Testis (tissue), 3 donors: ENCODE measurements around the gene C3orf85. TPM values are rescaled to one million over a fixed set of nuclear protein-coding genes. Genes with fewer than 3 reads are reported as not detected.

Experiments
- DNase-seq: peaks from one replicate; pipeline ENCODE4 v3.0.0-alpha.2; 2019
- H3K27ac ChIP-seq, 2 donors: fragments of 200-600 bp; sonication (generic); one replicate each; pipeline ENCODE4 v1.5.1; 2019
- H3K27me3 ChIP-seq: fragments of 200-600 bp; sonication (generic); one replicate; pipeline ENCODE4 v1.5.1; 2019
- H3K36me3 ChIP-seq: fragments of 200-600 bp; sonication (generic); one replicate; pipeline ENCODE4 v1.5.1; 2017; ENCODE audit warnings: low read depth; ENCODE audit errors: missing control alignments
- H3K4me1 ChIP-seq: fragments of 200-600 bp; sonication (generic); one replicate; pipeline ENCODE4 v1.5.1; 2019
- H3K4me3 ChIP-seq, 2 donors: fragments of 200-600 bp; sonication (generic); one replicate each; pipeline ENCODE4 v1.5.1; 2017 to 2019
- H3K9me3 ChIP-seq: fragments of 200-600 bp; sonication (generic); one replicate; pipeline ENCODE4 v1.5.1; 2017
- POLR2A ChIP-seq: fragments of 450-650 bp; IDR thresholded peaks from one replicate; pipeline ENCODE4 v1.6.1; 2017; ENCODE audit warnings: antibody characterized with exemption, mild to moderate bottlenecking, moderate library complexity
- WGBS, 2 donors: methylation state at CpG; one replicate each; pipeline ENCODE4 v1.1.5; 2018; 5-methylcytosine and 5-hydroxymethylcytosine counted together
- intact Hi-C: fragments of 100-400 bp; cut with DNase I; formaldehyde crosslinking; loops from one replicate; pipeline ENCODE4 v1.15.1; 2023; ENCODE audit warnings: low total_unique reads
- polyA plus RNA-seq: library from polyadenylated mRNA; stranded (reverse); fragments of 350-450 nt; fragmentation: Illumina TruSeq; extraction: RNeasy Lipid Tissue Mini Kit (QIAGEN cat#74804); gene quantifications from one replicate; pipeline ENCODE4 v1.2.3, GENCODE V29; 2014; ENCODE audit warnings: low read depth, low replicate concordance; ENCODE audit not compliant: insufficient read depth
- total RNA-seq, 2 donors: library from RNA; depleted of rRNA; stranded (reverse); fragments of >200 nt; gene quantifications; one replicate each; pipeline ENCODE4 v1.2.3, GENCODE V29; 2016
- TF ChIP-seq, protein P1 (sequence below), 3 experiments: fragments of 450-650 bp in 2 of 3; fragments of 200-600 bp in 1 of 3; sonication (generic) in 1 of 3; IDR thresholded peaks; one replicate each; pipeline ENCODE4 v1.5.1; 2016 to 2019; ENCODE audit warnings: antibody characterized with exemption in 3 of 3, mild to moderate bottlenecking in 2 of 3, moderate library complexity in 1 of 3

The C3orf85 gene
- total and polyA plus RNA-seq, 3 donors from 2014 or later, result 2.2 TPM; not detected in 2

DNA sequence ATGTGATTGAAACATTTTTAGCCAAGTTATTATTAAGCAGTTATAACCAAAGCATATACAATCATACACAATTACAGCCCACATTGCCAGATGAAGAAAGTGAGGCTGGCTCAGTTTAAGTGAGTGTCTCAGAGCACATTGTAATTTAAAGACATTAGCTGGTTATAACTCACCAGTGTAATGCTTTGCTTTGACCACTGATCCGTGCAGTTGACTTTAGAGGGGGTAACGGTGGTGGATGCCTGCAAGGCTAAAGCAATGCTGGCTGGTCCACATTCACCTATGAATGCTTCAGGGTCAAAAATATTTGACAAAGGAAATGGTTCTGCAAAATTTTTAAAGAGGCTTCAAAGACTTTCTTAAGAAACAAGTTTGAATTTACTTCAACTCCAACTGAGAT, 1.2 kb downstream of the C3orf85 start:
- no peak for DNase-seq
- H3K27me3 ChIP-seq, result no peaks in the 10 kb centered on the region
- intact Hi-C loops, result no loop called here
- H3K36me3 ChIP-seq, result no peaks in the 10 kb centered on the region
- H3K4me1 ChIP-seq, result no peaks in the 10 kb centered on the region
- WGBS, 2 donors, result 69 to 77% methylated on average over 2 of the region's 2 CpGs
- H3K4me3 ChIP-seq, result no peak overlapping the region
- no peak for TF ChIP-seq POLR2A
- TF ChIP-seq, protein P1, sequence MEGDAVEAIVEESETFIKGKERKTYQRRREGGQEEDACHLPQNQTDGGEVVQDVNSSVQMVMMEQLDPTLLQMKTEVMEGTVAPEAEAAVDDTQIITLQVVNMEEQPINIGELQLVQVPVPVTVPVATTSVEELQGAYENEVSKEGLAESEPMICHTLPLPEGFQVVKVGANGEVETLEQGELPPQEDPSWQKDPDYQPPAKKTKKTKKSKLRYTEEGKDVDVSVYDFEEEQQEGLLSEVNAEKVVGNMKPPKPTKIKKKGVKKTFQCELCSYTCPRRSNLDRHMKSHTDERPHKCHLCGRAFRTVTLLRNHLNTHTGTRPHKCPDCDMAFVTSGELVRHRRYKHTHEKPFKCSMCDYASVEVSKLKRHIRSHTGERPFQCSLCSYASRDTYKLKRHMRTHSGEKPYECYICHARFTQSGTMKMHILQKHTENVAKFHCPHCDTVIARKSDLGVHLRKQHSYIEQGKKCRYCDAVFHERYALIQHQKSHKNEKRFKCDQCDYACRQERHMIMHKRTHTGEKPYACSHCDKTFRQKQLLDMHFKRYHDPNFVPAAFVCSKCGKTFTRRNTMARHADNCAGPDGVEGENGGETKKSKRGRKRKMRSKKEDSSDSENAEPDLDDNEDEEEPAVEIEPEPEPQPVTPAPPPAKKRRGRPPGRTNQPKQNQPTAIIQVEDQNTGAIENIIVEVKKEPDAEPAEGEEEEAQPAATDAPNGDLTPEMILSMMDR (IDR thresholded peaks at IDR 0.05), result no peak
- H3K9me3 ChIP-seq, result no peaks in the 10 kb centered on the region
- no peak overlapping the region for H3K27ac ChIP-seq

DNA sequence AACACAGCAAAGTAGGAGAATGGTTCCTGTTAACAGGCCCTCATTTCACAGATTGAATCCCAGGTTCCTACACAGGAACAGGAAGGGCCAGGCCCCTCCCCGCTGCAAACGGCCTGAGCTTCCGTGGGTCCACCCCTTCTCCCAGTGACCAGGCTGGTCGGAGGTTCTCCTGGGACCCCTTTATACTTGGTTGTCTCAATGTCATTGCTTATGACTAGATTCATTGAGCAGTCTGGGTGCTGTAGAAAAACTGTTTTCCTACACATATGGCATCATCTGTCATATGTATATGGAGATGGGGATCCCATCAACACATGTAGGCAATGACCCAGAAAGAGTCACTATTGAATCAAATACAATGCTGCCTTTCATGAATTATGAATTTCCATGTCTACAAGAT, 3.8 kb downstream of the C3orf85 start:
- WGBS, 2 donors, result 85 to 93% methylated on average over 3 to 4 of the region's 4 CpGs
- no peak for TF ChIP-seq POLR2A
- TF ChIP-seq, protein P1 (IDR thresholded peaks at IDR 0.05), result no peak
- intact Hi-C loops, result no loop called here
- Histone ChIP-seq H3K27ac (no peak overlapping the region), H3K27me3 (no peaks in the 10 kb centered on the region), H3K36me3 (no peaks in the 10 kb centered on the region), H3K4me3 (no peak overlapping the region), H3K9me3 (no peaks in the 10 kb centered on the region), H3K4me1 (no peaks in the 10 kb centered on the region)
- DNase-seq, result no peak

DNA sequence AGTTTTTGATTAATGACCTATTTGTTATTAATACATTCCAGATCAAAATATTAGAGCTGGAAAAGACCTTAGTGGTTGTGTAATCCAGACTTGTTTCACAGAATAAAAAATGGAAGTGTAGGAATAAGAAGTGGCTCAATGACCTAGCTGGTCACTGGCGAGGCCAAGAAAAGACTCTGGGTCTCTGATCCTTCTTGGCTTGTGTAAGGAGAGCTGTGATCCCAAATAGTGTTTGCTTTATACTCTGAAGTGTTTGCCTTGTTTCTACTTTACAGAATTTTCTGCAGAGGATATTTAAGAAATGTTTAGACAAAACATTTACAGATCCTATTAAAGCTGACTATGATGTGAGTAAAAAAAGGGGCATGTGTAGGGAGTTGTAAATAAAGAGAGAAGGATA, 7.1 kb downstream of the C3orf85 start:
- Histone ChIP-seq H3K27me3 (no peaks in the 10 kb centered on the region), H3K4me1 (no peaks in the 10 kb centered on the region), H3K27ac (no peak overlapping the region), H3K9me3 (no peaks in the 10 kb centered on the region), H3K36me3 (no peaks in the 10 kb centered on the region), H3K4me3 (no peak overlapping the region)
- 92% methylated on average over 1 of the region's 1 CpG for WGBS, 2 donors
- DNase-seq, result no peak
- intact Hi-C loops, result no loop called here
- TF ChIP-seq, protein P1 (IDR thresholded peaks at IDR 0.05), result no peak
- TF ChIP-seq POLR2A, result no peak

DNA sequence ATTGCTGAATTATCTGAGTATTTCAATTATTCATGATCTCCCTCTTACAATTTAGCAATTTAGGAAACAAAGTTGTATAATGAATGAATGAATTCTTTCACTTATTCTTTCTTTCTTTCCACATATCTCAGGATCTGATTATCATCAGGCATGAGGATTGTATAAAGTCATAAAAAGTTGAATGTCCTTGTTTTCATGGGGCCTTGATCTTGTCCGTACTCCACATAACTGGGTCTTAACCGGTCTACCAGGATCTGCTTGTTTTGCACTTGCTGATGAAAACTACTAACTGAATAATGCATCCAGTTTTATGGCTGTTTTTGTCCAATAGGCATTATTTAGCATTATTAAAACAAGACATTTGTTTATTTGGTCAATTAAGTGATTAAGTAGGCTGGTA, 12.6 kb downstream of the C3orf85 start:
- WGBS, 2 donors, result 94% methylated on average over 2 of the region's 2 CpGs
- intact Hi-C loops, result no loop called here
- Histone ChIP-seq H3K9me3 (no peaks in the 10 kb centered on the region), H3K27me3 (no peaks in the 10 kb centered on the region), H3K36me3 (no peaks in the 10 kb centered on the region), H3K27ac (no peak overlapping the region), H3K4me1 (no peaks in the 10 kb centered on the region), H3K4me3 (no peak overlapping the region)
- no peak for TF ChIP-seq POLR2A
- TF ChIP-seq, protein P1 (IDR thresholded peaks at IDR 0.05), result no peak
- DNase-seq, result no peak

DNA sequence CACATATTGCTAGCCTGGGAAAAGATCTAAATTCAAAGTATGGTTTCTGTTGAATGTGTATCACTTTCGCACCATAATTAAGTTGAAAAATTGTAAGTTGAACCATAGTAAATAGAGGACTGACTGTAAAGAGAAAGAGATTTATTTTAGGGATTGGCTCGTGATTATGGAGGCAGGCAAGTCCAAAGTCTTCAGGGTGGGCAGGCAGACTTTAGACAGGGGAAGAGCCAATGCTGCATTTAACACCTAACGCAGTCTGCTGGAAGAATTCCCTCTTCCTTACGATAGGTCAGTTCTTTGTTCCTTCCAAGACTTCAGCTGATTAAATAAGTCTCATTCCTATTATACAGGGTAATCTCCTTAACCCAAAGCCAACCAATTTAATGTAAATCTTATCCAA, 15.8 kb downstream of the C3orf85 start:
- DNase-seq, result no peak
- 73 to 81% methylated on average over 4 of the region's 4 CpGs for WGBS, 2 donors
- Histone ChIP-seq H3K27ac (no peak overlapping the region), H3K4me1 (no peaks in the 10 kb centered on the region), H3K9me3 (no peaks in the 10 kb centered on the region), H3K27me3 (no peaks in the 10 kb centered on the region), H3K4me3 (no peak overlapping the region), H3K36me3 (no peaks in the 10 kb centered on the region)
- intact Hi-C loops, result no loop called here
- TF ChIP-seq, protein P1 (IDR thresholded peaks at IDR 0.05), result no peak
- no peak for TF ChIP-seq POLR2A
